Liver (tissue), 9 donors: Measurements from ENCODE around the gene USP40. TPM values are rescaled to one million over a fixed set of nuclear protein-coding genes. Genes with fewer than 3 reads are reported as not detected.

Experiments used
- DNase-seq: peaks from one replicate; pipeline ENCODE4 v3.0.0-alpha.2; 2017; ENCODE audit warnings: low spot score
- H3K27ac ChIP-seq, 2 donors: one replicate each; pipeline ENCODE4 v1.7.0; 2013; ENCODE audit warnings: inconsistent platforms in 2 of 2, low read length in 2 of 2, control low read depth in 1 of 2, low read depth in 1 of 2, mild to moderate bottlenecking in 1 of 2
- H3K27me3 ChIP-seq, 4 donors: one replicate each; pipeline versions ENCODE4 v1.6.1 to v1.7.0; 2013; ENCODE audit warnings: low read length in 3 of 4, inconsistent platforms in 1 of 4, mild to moderate bottlenecking in 1 of 4, moderate library complexity in 1 of 4; ENCODE audit not compliant: control insufficient read depth in 4 of 4, insufficient read depth in 4 of 4
- H3K36me3 ChIP-seq, 4 donors: one replicate each; pipeline versions ENCODE4 v1.6.1 to v1.7.0; 2013; ENCODE audit warnings: low read length in 3 of 4, mild to moderate bottlenecking in 3 of 4, low read depth in 1 of 4, moderate library complexity in 1 of 4; ENCODE audit not compliant: control insufficient read depth in 4 of 4, insufficient read depth in 3 of 4
- H3K4me1 ChIP-seq, 4 donors: one replicate each; pipeline versions ENCODE4 v1.6.1 to v1.7.0; 2013; ENCODE audit warnings: low read length in 3 of 4, mild to moderate bottlenecking in 3 of 4, moderate library complexity in 1 of 4; ENCODE audit not compliant: control insufficient read depth in 4 of 4, insufficient read depth in 4 of 4
- H3K4me3 ChIP-seq, 3 donors: one replicate each; pipeline versions ENCODE4 v1.6.1 to v1.7.0; 2013; ENCODE audit warnings: low read length in 3 of 3, control low read depth in 1 of 3, low read depth in 1 of 3, mild to moderate bottlenecking in 1 of 3
- H3K9ac ChIP-seq, 2 donors: one replicate each; pipeline ENCODE4 v1.7.0; 2013; ENCODE audit warnings: low read length in 2 of 2, mild to moderate bottlenecking in 2 of 2, moderate library complexity in 2 of 2, control low read depth in 1 of 2, low read depth in 1 of 2
- H3K9me3 ChIP-seq, 4 donors: one replicate each; pipeline versions ENCODE4 v1.6.1 to v1.7.0; 2013; ENCODE audit warnings: low read length in 3 of 4; ENCODE audit not compliant: control insufficient read depth in 4 of 4
- CTCF ChIP-seq: fragments of 150-350 bp; IDR thresholded peaks from 2 replicates; pipeline ENCODE4 v1.5.1; 2017; ENCODE audit warnings: improper control_type of control experiment, low read depth, low read length; ENCODE audit not compliant: missing input control
- EGR1 ChIP-seq, 2 donors: IDR thresholded peaks; 2 replicates each; pipeline ENCODE4 v1.6.1; 2016 to 2018; ENCODE audit warnings: antibody characterized with exemption in 2 of 2, low read depth in 2 of 2
- FOXA1 ChIP-seq: IDR thresholded peaks from 2 replicates; pipeline ENCODE4 v1.6.1; 2016; ENCODE audit warnings: antibody characterized with exemption
- GABPA ChIP-seq, 2 donors: IDR thresholded peaks in 1 of 2; conservative IDR thresholded peaks in 1 of 2; 2 replicates each; pipeline ENCODE4 v1.6.1; 2016; ENCODE audit warnings: antibody characterized with exemption in 2 of 2, mild to moderate bottlenecking in 1 of 2, moderate library complexity in 1 of 2
- HNF4A ChIP-seq, 2 donors: conservative IDR thresholded peaks; 2 replicates each; pipeline ENCODE4 v1.6.1; 2016; ENCODE audit warnings: antibody characterized with exemption in 2 of 2, mild to moderate bottlenecking in 2 of 2
- JUND ChIP-seq, 2 donors: IDR thresholded peaks; 2 replicates each; pipeline ENCODE4 v1.6.1; 2016; ENCODE audit warnings: antibody characterized with exemption in 2 of 2
- MAX ChIP-seq: IDR thresholded peaks from 2 replicates; pipeline ENCODE4 v1.6.1; 2016; ENCODE audit warnings: antibody characterized with exemption
- REST ChIP-seq: IDR thresholded peaks from 2 replicates; pipeline ENCODE4 v1.6.1; 2016; ENCODE audit warnings: antibody characterized with exemption, mild to moderate bottlenecking
- RXRA ChIP-seq, 2 donors: IDR thresholded peaks; 2 replicates each; pipeline ENCODE4 v1.6.1; 2017 to 2018; ENCODE audit warnings: antibody characterized with exemption in 2 of 2, mild to moderate bottlenecking in 1 of 2
- SP1 ChIP-seq: IDR thresholded peaks from 2 replicates; pipeline ENCODE4 v1.6.1; 2018; ENCODE audit warnings: antibody characterized with exemption, mild to moderate bottlenecking
- WGBS: extraction: QIAGEN DNeasy Blood & Tissue Kit; methylation state at CpG from one replicate; pipeline ENCODE4 v1.1.7; 2013; 5-methylcytosine and 5-hydroxymethylcytosine counted together
- polyA plus RNA-seq, 2 donors: library from polyadenylated mRNA; stranded (reverse) in 1 of 2; unstranded in 1 of 2; fragments of 200-250 nt in 1 of 2; fragments of >200 nt in 1 of 2; fragmentation: Nextera tagmentation in 1 of 2; extraction: Ambion mirVana in 1 of 2; gene quantifications; one replicate each; pipeline versions ENCODE4 v1.2.1 to v1.2.3, GENCODE V29; 2013 to 2015
- total RNA-seq, 2 donors: library from RNA; depleted of rRNA; stranded (reverse); fragments of >200 nt; gene quantifications; one replicate each; pipeline ENCODE4 v1.2.3, GENCODE V29; 2014
- TF ChIP-seq, protein P1 (sequence below): IDR thresholded peaks from 2 replicates; pipeline ENCODE4 v1.6.1; 2016; ENCODE audit warnings: antibody characterized with exemption
- donor health status: healthy.
- donor health status: healthy.
- donor health status: healthy.
- donor health status: healthy.
- donor health status: healthy.

USP40 gene
- total and polyA plus RNA-seq, 4 donors = 12.0 to 29.0 (median 17.1) TPM

DNA sequence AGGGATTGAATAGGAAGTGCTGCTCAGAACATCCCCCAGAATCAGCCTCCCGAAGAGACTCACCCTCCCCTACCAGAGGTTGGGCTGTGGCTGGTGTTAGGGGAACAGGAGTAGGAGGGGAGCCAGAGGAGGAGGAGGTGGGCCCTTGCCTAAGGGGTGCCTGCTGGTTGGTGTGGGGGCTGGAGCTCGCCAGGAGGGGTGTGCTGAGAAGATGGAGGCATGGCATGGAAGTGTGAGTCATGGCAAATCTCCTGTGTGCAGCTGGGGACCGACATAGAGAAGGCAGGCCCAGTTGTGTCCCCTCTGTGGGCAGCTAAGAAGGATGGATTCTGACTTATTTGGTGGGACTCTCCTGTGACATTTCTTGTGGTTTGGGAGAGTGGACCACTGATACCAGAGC is 138.6 kb downstream of the USP40 start (continued):
- no peak for TF ChIP-seq REST

- no peak overlapping the region for H3K27ac ChIP-seq
- DNase-seq = peak; percentile 3
- no peak for TF ChIP-seq FOXA1
- TF ChIP-seq GABPA (IDR thresholded peaks at IDR 0.05 in 1 of 2, conservative IDR thresholded peaks at IDR 0.05 in 1 of 2) = no peak
- TF ChIP-seq HNF4A (conservative IDR thresholded peaks at IDR 0.05) = no peak
- TF ChIP-seq RXRA (IDR thresholded peaks at IDR 0.05) = no peak
- TF ChIP-seq MAX = no peak
- TF ChIP-seq, protein P1, sequence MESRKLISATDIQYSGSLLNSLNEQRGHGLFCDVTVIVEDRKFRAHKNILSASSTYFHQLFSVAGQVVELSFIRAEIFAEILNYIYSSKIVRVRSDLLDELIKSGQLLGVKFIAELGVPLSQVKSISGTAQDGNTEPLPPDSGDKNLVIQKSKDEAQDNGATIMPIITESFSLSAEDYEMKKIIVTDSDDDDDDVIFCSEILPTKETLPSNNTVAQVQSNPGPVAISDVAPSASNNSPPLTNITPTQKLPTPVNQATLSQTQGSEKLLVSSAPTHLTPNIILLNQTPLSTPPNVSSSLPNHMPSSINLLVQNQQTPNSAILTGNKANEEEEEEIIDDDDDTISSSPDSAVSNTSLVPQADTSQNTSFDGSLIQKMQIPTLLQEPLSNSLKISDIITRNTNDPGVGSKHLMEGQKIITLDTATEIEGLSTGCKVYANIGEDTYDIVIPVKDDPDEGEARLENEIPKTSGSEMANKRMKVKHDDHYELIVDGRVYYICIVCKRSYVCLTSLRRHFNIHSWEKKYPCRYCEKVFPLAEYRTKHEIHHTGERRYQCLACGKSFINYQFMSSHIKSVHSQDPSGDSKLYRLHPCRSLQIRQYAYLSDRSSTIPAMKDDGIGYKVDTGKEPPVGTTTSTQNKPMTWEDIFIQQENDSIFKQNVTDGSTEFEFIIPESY = no peak
- TF ChIP-seq SP1 = no peak
- no peak for TF ChIP-seq REST
- no peak for TF ChIP-seq JUND (IDR thresholded peaks at IDR 0.05)
- TF ChIP-seq EGR1 (IDR thresholded peaks at IDR 0.05; ENCODE audit: low read depth in 2 of 2) = no peak
- TF ChIP-seq CTCF = no peak
- peaks cover 0 to 13% (median 0%) of the 10 kb centered on the region in 4 donors for H3K4me1 ChIP-seq
- no peak overlapping the region for H3K4me3 ChIP-seq
- H3K27me3 ChIP-seq = no peaks in the 10 kb centered on the region
- no peaks in the 10 kb centered on the region for H3K9me3 ChIP-seq
- 90% methylated on average over 7 of the region's 7 CpGs for WGBS
- H3K9ac ChIP-seq = no peak overlapping the region
- H3K36me3 ChIP-seq = peaks cover 0 to 7% (median 0%) of the 10 kb centered on the region in 4 donors
Observed at GRCh38 chr2:233426619-233427342, 139.8 kb downstream of the USP40 start.

Other genes starting within 250 kb of the USP40 start
- 10 to 100 TPM in 1 of 2 donors, 1 to 10 TPM in 1; 9.7 to 16.4 TPM for gene DGKD, start 212.3 kb downstream of the USP40 start, total RNA-seq
- 1 to 10 TPM; 4.8 to 6.8 TPM for gene DGKD, start 212.3 kb downstream of the USP40 start, polyA plus RNA-seq
- under 1 TPM in 1 of 2 donors, not detected in 1; 0.17 TPM for gene UGT1A8, start 50.9 kb upstream of the USP40 start, total RNA-seq
- under 1 TPM; 0.48 to 0.51 TPM for gene UGT1A8, start 50.9 kb upstream of the USP40 start, polyA plus RNA-seq
- gene UGT1A10, start 69.7 kb upstream of the USP40 start, total RNA-seq = under 1 TPM in 1 of 2 donors, not detected in 1; 0.08 TPM
- under 1 TPM in 1 of 2 donors, not detected in 1; 0.08 TPM for gene UGT1A10, start 69.7 kb upstream of the USP40 start, polyA plus RNA-seq
- 10 to 100 TPM in 1 of 2 donors, not detected in 1; 14.3 TPM for gene UGT1A9, start 105.1 kb upstream of the USP40 start, total RNA-seq
- 10 to 100 TPM; 23.8 to 62.3 TPM for gene UGT1A9, start 105.1 kb upstream of the USP40 start, polyA plus RNA-seq
- 1 to 10 TPM in 1 of 2 donors, not detected in 1; 2.2 TPM for gene UGT1A7, start 115.1 kb upstream of the USP40 start, total RNA-seq
- gene UGT1A7, start 115.1 kb upstream of the USP40 start, polyA plus RNA-seq = under 1 TPM; 0.02 to 0.38 TPM
- gene UGT1A6, start 126.1 kb upstream of the USP40 start, total RNA-seq = 10 to 100 TPM in 1 of 2 donors, not detected in 1; 46.5 TPM
- 100 to 1,000 TPM in 1 of 2 donors, 10 to 100 TPM in 1; 33.4 to 103 TPM for gene UGT1A6, start 126.1 kb upstream of the USP40 start, polyA plus RNA-seq
- gene UGT1A5, start 146.1 kb upstream of the USP40 start, total RNA-seq = 1 to 10 TPM in 1 of 2 donors, not detected in 1; 1.6 TPM
- 1 to 10 TPM in 1 of 2 donors, under 1 TPM in 1; 0.14 to 1.8 TPM for gene UGT1A5, start 146.1 kb upstream of the USP40 start, polyA plus RNA-seq
- gene UGT1A4, start 152.0 kb upstream of the USP40 start, total RNA-seq = 100 to 1,000 TPM in 1 of 2 donors, not detected in 1; 136 TPM
- 100 to 1,000 TPM; 103 to 446 TPM for gene UGT1A4, start 152.0 kb upstream of the USP40 start, polyA plus RNA-seq
- 10 to 100 TPM in 1 of 2 donors, not detected in 1; 18.2 TPM for gene UGT1A3, start 162.3 kb upstream of the USP40 start, total RNA-seq
- 10 to 100 TPM in 1 of 2 donors, 1 to 10 TPM in 1; 7.0 to 61.6 TPM for gene UGT1A3, start 162.3 kb upstream of the USP40 start, polyA plus RNA-seq
- gene UGT1A1, start 193.5 kb upstream of the USP40 start, total RNA-seq = 100 to 1,000 TPM in 1 of 2 donors, not detected in 1; 145 TPM
- 100 to 1,000 TPM; 288 to 386 TPM for gene UGT1A1, start 193.5 kb upstream of the USP40 start, polyA plus RNA-seq
- under 1 TPM in 1 of 2 donors, not detected in 1; 0.08 TPM for gene MROH2A, start 211.5 kb upstream of the USP40 start, total RNA-seq
- gene MROH2A, start 211.5 kb upstream of the USP40 start, polyA plus RNA-seq = under 1 TPM; 0.09 to 0.28 TPM